ENCODE results near the gene RAD51AP2. TPM values are rescaled to one million over a fixed set of nuclear protein-coding genes. Genes with fewer than 3 reads are reported as not detected.
A peak's percentile ranks its signal among the peaks of the same experiment; 100 is the strongest.

RAD51AP2 gene
- total and polyA plus RNA-seq, 2 of the 13 experiments (the other 11 are each of a cell fraction or from before 2014, with no cell fraction given), result 0.11 to 0.12 TPM

DNA sequence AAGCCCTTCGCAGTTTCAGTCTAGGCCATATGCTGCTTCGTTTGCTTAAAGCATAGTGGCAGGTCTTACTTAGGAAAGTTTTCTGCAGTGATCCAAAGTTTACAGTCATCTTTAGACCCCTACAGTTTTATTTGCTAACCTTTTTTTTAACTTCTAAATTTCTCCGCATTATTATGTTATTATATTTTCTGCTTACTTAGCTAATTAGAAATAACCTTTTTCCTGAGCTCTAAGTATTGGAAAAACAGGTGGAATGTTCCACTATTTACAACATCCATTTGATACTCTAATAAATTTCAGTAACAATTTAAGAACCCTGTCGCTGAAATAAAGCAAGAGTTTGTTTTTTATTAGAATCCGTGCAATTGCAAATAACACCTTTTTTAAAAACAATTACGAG is 4.1 kb upstream of the RAD51AP2 start:
- Histone ChIP-seq H3K4me3 (replicated peaks in 1 of 3; ENCODE audit: insufficient read depth in 1 of 3, low read depth in 2 of 3, low read length in 3 of 3) (no peak overlapping the region), H2AFZ (ENCODE audit: low read length) (no peak overlapping the region), H3K4me2 (ENCODE audit: low read depth, low read length) (no peak overlapping the region), H3K4me1 (ENCODE audit: insufficient read depth, low read length) (peaks cover 14% of the 10 kb centered on the region), H3K79me2 (ENCODE audit: insufficient read depth, low read length) (no peaks in the 10 kb centered on the region), H3K27ac (ENCODE audit: extremely low read length, insufficient read depth, low read length) (no peak overlapping the region), H4K20me1 (ENCODE audit: insufficient read depth, low read length) (no peaks in the 10 kb centered on the region), H3K27me3 (ENCODE audit: control insufficient read depth in 1 of 2, insufficient read depth in 2 of 2, low read length in 2 of 2) (peaks cover 0 to 9% of the 10 kb centered on the region in 2 experiments; a peak in 1 of 5 replicates), H3K9me3 (ENCODE audit: low read length) (no peaks in the 10 kb centered on the region), H3K36me3 (replicated peaks in 1 of 2; ENCODE audit: control insufficient read depth in 1 of 2, insufficient read depth in 2 of 2, low read length in 2 of 2) (no peaks in the 10 kb centered on the region), H3K9ac (ENCODE audit: insufficient read depth, low read depth, low read length) (no peak overlapping the region)
- BruUV-seq (replicated peaks), result no TSS peak
- ChIA-PET CTCF (ENCODE audit: low intra/inter-chr PET ratio, low total read pairs) (no interaction called here), POLR2A (no interaction called here)
- 61% methylated on average over 6 of the region's 6 CpGs for WGBS (ENCODE audit: low lambda C conversion rate)
- TF ChIP-seq MAFK (conservative IDR thresholded peaks at IDR 0.05 in 1 of 2, IDR thresholded peaks at IDR 0.05 in 1 of 2; ENCODE audit: low read length in 2 of 2), result peak; percentile 61 to 78
- TF ChIP-seq, protein P1, sequence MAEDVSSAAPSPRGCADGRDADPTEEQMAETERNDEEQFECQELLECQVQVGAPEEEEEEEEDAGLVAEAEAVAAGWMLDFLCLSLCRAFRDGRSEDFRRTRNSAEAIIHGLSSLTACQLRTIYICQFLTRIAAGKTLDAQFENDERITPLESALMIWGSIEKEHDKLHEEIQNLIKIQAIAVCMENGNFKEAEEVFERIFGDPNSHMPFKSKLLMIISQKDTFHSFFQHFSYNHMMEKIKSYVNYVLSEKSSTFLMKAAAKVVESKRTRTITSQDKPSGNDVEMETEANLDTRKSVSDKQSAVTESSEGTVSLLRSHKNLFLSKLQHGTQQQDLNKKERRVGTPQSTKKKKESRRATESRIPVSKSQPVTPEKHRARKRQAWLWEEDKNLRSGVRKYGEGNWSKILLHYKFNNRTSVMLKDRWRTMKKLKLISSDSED (CRISPR knock-in tag; IDR thresholded peaks at IDR 0.05), result no peak
- TF ChIP-seq MAFF (IDR thresholded peaks at IDR 0.05; ENCODE audit: low read depth, low read length), result peak; percentile 56; the same call in 1 of the 2 replicates
- DNase-seq (ENCODE audit: low spot score) (no peak), ATAC-seq (no peak), FAIRE-seq (no peak)
- intact Hi-C loops (cut with micrococcal nuclease; ENCODE audit: unreplicated experiment) (no loop called here), in situ Hi-C loops (cut with HindIII; ENCODE audit: extremely low pct_ligation_motif_present, low pct_unique_long_range_greater_than_20kb) (no loop called here)

- peaks cover 15% of the 10 kb centered on the region for H3K4me1 ChIP-seq (ENCODE audit: insufficient read depth, low read length)
- BruUV-seq (replicated peaks), result no TSS peak
- no peaks in the 10 kb centered on the region for H3K9me3 ChIP-seq (ENCODE audit: low read length)
- ChIA-PET CTCF (ENCODE audit: low intra/inter-chr PET ratio, low total read pairs) (no interaction called here), POLR2A (no interaction called here)
- H3K27me3 ChIP-seq (ENCODE audit: control insufficient read depth in 1 of 2, insufficient read depth in 2 of 2, low read length in 2 of 2), result peaks cover 0 to 14% of the 10 kb centered on the region in 2 experiments; a peak in 1 of 5 replicates
- WGBS (ENCODE audit: low lambda C conversion rate), result 39% methylated on average over 2 of the region's 2 CpGs
- in situ Hi-C loops (cut with HindIII; ENCODE audit: extremely low pct_ligation_motif_present, low pct_unique_long_range_greater_than_20kb) (no loop called here), intact Hi-C loops (cut with micrococcal nuclease; ENCODE audit: unreplicated experiment) (no loop called here)
- TF ChIP-seq TCF12 (IDR thresholded peaks at IDR 0.05) (no peak), TCF12 (CRISPR knock-in tag; IDR thresholded peaks at IDR 0.05) (no peak), ATF7 (IDR thresholded peaks at IDR 0.05) (peak; percentile 93), ATF7 (CRISPR knock-in tag; IDR thresholded peaks at IDR 0.05) (no peak)
- H3K36me3 ChIP-seq (replicated peaks in 1 of 2; ENCODE audit: control insufficient read depth in 1 of 2, insufficient read depth in 2 of 2, low read length in 2 of 2), result no peaks in the 10 kb centered on the region
- no peak for FAIRE-seq
- no peak overlapping the region for H3K27ac ChIP-seq (ENCODE audit: extremely low read length, insufficient read depth, low read length)
- no peak for DNase-seq (ENCODE audit: low spot score)
- no peak for ATAC-seq
- H3K4me2 ChIP-seq (ENCODE audit: low read depth, low read length), result no peak overlapping the region
- H3K79me2 ChIP-seq (ENCODE audit: insufficient read depth, low read length), result no peaks in the 10 kb centered on the region
- H4K20me1 ChIP-seq (ENCODE audit: insufficient read depth, low read length), result no peaks in the 10 kb centered on the region
- H2AFZ ChIP-seq (ENCODE audit: low read length), result no peak overlapping the region
- no peak overlapping the region for H3K4me3 ChIP-seq (replicated peaks in 1 of 3; ENCODE audit: insufficient read depth in 1 of 3, low read depth in 2 of 3, low read length in 3 of 3)
- H3K9ac ChIP-seq (ENCODE audit: insufficient read depth, low read depth, low read length), result no peak overlapping the region
Observed at GRCh38 chr2:17521621-17522020, 3.4 kb upstream of the RAD51AP2 start.

Measured in HepG2 (cell line).